ENCODE results near the gene DYNLT1.

DNA sequence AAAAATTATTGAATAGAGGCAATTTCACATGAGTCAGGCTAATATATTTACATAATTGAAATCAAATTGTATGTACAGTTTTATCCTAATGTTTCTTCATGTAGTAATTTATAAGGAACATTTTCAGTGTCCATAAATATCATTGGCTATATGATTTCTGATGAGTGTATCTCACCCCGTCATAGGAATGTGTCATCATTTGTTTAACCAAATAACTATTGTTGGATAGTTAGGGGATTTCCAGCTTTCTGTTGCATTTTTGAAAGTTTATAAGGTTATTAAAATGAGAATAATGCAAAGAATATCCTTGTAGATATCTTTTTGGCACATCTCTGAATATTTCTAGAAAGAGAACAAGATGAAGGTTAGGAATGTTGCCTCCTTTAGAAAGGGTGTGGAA, 44.3 kb upstream of the DYNLT1 start:
- TF ChIP-seq, protein P1, sequence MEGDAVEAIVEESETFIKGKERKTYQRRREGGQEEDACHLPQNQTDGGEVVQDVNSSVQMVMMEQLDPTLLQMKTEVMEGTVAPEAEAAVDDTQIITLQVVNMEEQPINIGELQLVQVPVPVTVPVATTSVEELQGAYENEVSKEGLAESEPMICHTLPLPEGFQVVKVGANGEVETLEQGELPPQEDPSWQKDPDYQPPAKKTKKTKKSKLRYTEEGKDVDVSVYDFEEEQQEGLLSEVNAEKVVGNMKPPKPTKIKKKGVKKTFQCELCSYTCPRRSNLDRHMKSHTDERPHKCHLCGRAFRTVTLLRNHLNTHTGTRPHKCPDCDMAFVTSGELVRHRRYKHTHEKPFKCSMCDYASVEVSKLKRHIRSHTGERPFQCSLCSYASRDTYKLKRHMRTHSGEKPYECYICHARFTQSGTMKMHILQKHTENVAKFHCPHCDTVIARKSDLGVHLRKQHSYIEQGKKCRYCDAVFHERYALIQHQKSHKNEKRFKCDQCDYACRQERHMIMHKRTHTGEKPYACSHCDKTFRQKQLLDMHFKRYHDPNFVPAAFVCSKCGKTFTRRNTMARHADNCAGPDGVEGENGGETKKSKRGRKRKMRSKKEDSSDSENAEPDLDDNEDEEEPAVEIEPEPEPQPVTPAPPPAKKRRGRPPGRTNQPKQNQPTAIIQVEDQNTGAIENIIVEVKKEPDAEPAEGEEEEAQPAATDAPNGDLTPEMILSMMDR (IDR thresholded peaks at IDR 0.05): no peak
- TF ChIP-seq, protein P2, sequence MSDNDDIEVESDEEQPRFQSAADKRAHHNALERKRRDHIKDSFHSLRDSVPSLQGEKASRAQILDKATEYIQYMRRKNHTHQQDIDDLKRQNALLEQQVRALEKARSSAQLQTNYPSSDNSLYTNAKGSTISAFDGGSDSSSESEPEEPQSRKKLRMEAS (IDR thresholded peaks at IDR 0.05): no peak
- no peak for TF ChIP-seq RAD21 (conservative IDR thresholded peaks at IDR 0.05 in 1 of 2, IDR thresholded peaks at IDR 0.05 in 1 of 2)
- TF ChIP-seq, protein P3, sequence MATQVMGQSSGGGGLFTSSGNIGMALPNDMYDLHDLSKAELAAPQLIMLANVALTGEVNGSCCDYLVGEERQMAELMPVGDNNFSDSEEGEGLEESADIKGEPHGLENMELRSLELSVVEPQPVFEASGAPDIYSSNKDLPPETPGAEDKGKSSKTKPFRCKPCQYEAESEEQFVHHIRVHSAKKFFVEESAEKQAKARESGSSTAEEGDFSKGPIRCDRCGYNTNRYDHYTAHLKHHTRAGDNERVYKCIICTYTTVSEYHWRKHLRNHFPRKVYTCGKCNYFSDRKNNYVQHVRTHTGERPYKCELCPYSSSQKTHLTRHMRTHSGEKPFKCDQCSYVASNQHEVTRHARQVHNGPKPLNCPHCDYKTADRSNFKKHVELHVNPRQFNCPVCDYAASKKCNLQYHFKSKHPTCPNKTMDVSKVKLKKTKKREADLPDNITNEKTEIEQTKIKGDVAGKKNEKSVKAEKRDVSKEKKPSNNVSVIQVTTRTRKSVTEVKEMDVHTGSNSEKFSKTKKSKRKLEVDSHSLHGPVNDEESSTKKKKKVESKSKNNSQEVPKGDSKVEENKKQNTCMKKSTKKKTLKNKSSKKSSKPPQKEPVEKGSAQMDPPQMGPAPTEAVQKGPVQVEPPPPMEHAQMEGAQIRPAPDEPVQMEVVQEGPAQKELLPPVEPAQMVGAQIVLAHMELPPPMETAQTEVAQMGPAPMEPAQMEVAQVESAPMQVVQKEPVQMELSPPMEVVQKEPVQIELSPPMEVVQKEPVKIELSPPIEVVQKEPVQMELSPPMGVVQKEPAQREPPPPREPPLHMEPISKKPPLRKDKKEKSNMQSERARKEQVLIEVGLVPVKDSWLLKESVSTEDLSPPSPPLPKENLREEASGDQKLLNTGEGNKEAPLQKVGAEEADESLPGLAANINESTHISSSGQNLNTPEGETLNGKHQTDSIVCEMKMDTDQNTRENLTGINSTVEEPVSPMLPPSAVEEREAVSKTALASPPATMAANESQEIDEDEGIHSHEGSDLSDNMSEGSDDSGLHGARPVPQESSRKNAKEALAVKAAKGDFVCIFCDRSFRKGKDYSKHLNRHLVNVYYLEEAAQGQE (IDR thresholded peaks at IDR 0.05): no peak
- TF ChIP-seq NPAS2 (CRISPR knock-in tag; IDR thresholded peaks at IDR 0.05; ENCODE audit: borderline replicate concordance): no peak
- no peak for TF ChIP-seq POLR2A (IDR thresholded peaks at IDR 0.05; ENCODE audit: low read length)
- TF ChIP-seq CHD2 (IDR thresholded peaks at IDR 0.05; ENCODE audit: low read length, partially characterized antibody): no peak
- TF ChIP-seq, protein P4, sequence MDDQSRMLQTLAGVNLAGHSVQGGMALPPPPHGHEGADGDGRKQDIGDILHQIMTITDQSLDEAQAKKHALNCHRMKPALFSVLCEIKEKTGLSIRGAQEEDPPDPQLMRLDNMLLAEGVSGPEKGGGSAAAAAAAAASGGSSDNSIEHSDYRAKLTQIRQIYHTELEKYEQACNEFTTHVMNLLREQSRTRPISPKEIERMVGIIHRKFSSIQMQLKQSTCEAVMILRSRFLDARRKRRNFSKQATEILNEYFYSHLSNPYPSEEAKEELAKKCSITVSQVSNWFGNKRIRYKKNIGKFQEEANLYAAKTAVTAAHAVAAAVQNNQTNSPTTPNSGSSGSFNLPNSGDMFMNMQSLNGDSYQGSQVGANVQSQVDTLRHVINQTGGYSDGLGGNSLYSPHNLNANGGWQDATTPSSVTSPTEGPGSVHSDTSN (IDR thresholded peaks at IDR 0.05): no peak
- no peak for TF ChIP-seq RFX5 (IDR thresholded peaks at IDR 0.05)
- TF ChIP-seq EP300 (IDR thresholded peaks at IDR 0.05): no peak

All from A549 (cell line).